HUES64 (cell line): ENCODE data around the gene OR2T3. TPM values are rescaled to one million over a fixed set of nuclear protein-coding genes. Genes with fewer than 3 reads are reported as not detected.
"Not testable (repeated sequence)": the region's sequence is repeated elsewhere in the genome, so short reads cannot be mapped to it uniquely, and the experiment has no call there.

Experiments
- H3K27ac ChIP-seq: 2 replicates; pipeline ENCODE4 v1.7.0; 2013; ENCODE audit warnings: low read depth, low read length, inconsistent platforms
- H3K27me3 ChIP-seq: 2 replicates; pipeline ENCODE4 v1.6.1; 2013; ENCODE audit warnings: mild to moderate bottlenecking, low read length; ENCODE audit not compliant: insufficient read depth
- H3K36me3 ChIP-seq: 2 replicates; pipeline ENCODE4 v1.6.1; 2013; ENCODE audit warnings: mild to moderate bottlenecking, low read length; ENCODE audit not compliant: insufficient read depth
- H3K4me1 ChIP-seq: 2 replicates; pipeline ENCODE4 v1.6.1; 2013; ENCODE audit warnings: mild to moderate bottlenecking, low read length, moderate library complexity; ENCODE audit not compliant: insufficient read depth
- H3K4me3 ChIP-seq: 2 replicates; pipeline ENCODE4 v1.5.1; 2013; ENCODE audit warnings: mild to moderate bottlenecking, low read length, moderate library complexity
- H3K9ac ChIP-seq: 2 replicates; pipeline ENCODE4 v1.6.1; 2013; ENCODE audit warnings: mild to moderate bottlenecking, low read depth, low read length
- H3K9me3 ChIP-seq: 2 replicates; pipeline ENCODE4 v1.6.1; 2013; ENCODE audit warnings: low read depth, low read length; ENCODE audit not compliant: insufficient read depth
- WGBS: fragments of 150-250, 120-280 bp; methylation state at CpG from one replicate; pipeline ENCODE4 v1.1.7; 2013; ENCODE audit warnings: missing lambda C conversion rate; 5-methylcytosine and 5-hydroxymethylcytosine counted together
- polyA plus RNA-seq, 2 experiments: library from polyadenylated mRNA; stranded (reverse); fragments of 50-300 nt; gene quantifications; one replicate each; pipeline ENCODE4 v1.2.3, GENCODE V29; 2013

OR2T3 gene
- polyA plus RNA-seq (2013, experiment 1 of 2): not detected
- not detected for polyA plus RNA-seq (2013, experiment 2 of 2)

- not testable (repeated sequence) for H3K36me3 ChIP-seq, H3K4me3 ChIP-seq, H3K27ac ChIP-seq, H3K4me1 ChIP-seq, H3K27me3 ChIP-seq, H3K9ac ChIP-seq
- H3K9me3 ChIP-seq: peaks cover 37% of the 10 kb centered on the region
- no CpG with 5 or more reads among the region's 2 CpGs for WGBS
Measured at GRCh38 chr1:248473051-248473450, at the start of gene OR2T3. OR2T3 (plus strand) TSS chr1:248473351; CDS start chr1:248473351, 0 bp downstream.

- H3K9me3 ChIP-seq: peaks cover 72% of the 10 kb centered on the region
- H3K4me1 ChIP-seq, H3K27ac ChIP-seq, H3K9ac ChIP-seq, H3K36me3 ChIP-seq, H3K27me3 ChIP-seq, H3K4me3 ChIP-seq: not testable (repeated sequence)
- 60% methylated on average over 3 of the region's 3 CpGs for WGBS
Measured at GRCh38 chr1:248427526-248428191, 45.5 kb upstream of the OR2T3 start.

DNA sequence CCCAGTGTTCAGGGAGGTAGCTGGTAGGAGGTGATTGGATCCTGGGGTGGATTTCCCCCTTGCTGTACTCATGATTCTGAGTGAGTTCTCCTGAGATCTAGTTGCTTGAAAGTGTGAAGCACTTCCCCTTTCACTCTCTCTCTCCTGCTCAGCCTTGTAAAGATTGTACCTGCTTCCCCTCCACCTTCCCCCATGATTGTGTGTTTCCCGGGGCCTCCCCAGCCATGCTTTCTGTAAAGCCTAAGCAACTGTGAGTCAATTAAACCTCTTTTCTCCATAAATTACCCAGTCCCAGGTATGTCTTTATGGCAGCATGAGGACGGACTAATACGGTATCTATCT is 45.0 kb upstream of the OR2T3 start:
- H3K36me3 ChIP-seq, H3K4me3 ChIP-seq, H3K27me3 ChIP-seq, H3K9ac ChIP-seq, H3K4me1 ChIP-seq, H3K27ac ChIP-seq: not testable (repeated sequence)
- peaks cover 69% of the 10 kb centered on the region for H3K9me3 ChIP-seq
- 78% methylated on average over 3 of the region's 3 CpGs for WGBS

- not testable (repeated sequence) for H3K9ac ChIP-seq, H3K4me3 ChIP-seq, H3K36me3 ChIP-seq, H3K27me3 ChIP-seq, H3K4me1 ChIP-seq, H3K27ac ChIP-seq
- H3K9me3 ChIP-seq: peaks cover 54% of the 10 kb centered on the region
- WGBS: 66% methylated on average over 7 of the region's 11 CpGs
Measured at GRCh38 chr1:248431683-248432082, 41.5 kb upstream of the OR2T3 start.

DNA sequence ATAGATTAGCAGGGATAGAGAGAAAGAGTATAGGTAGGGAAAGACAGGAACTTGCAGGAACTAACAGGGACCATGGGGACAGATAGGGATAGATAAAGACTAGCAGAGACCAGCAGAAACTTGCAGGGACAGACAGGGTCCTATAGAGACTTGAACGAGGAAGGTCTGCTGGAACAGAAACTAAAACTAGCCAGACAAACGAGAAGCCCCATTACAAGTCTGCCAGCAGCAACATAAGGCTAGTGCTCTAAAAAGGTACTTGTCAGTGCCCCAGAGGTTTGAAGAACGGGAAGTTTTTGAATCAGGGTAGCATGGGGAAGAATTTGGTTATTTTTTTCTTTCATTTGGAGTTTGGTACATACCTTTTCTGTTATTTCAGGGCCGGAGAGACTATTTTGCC is 41.0 kb upstream of the OR2T3 start:
- not testable (repeated sequence) for H3K27me3 ChIP-seq, H3K27ac ChIP-seq, H3K4me1 ChIP-seq, H3K9ac ChIP-seq, H3K36me3 ChIP-seq, H3K4me3 ChIP-seq
- H3K9me3 ChIP-seq: peaks cover 51% of the 10 kb centered on the region
- 81% methylated on average over 3 of the region's 4 CpGs for WGBS

DNA sequence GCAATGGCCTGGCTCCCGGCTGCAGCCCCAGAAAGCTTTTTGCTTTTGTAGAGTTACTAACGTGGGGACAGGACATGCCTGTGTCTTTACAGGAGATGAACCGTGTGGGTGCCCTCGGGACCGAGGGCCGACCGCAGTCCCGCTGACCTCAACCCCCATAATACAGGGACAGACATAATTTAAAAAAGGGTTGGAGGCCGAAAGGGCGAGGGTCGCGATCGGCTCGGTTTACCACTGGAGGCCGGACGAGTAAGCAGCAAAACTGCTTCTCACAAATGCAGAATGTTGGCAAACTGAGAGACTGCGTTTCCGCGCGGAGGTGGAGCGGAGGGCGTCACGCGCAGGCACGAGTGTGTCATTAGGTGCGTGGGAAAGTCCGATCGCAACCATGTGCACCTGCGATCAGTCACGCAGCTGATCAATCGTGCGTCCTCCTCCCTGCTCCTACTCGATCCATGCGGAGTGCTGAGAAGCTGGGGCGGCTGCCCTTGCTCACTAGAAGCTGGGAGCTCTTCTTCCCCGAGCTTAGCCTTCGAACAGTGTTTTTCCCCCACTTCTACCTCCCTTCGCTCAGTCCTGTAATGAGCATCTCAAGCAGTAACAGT is 39.2 kb upstream of the OR2T3 start:
- not testable (repeated sequence) for H3K9ac ChIP-seq, H3K27me3 ChIP-seq, H3K27ac ChIP-seq, H3K4me1 ChIP-seq, H3K4me3 ChIP-seq, H3K36me3 ChIP-seq
- H3K9me3 ChIP-seq: peaks cover 36% of the 10 kb centered on the region
- WGBS: 94% methylated on average over 30 of the region's 38 CpGs

GRCh38 chr1:248434913-248435312 is 38.2 kb upstream of the OR2T3 start:
- H3K4me3 ChIP-seq, H3K27me3 ChIP-seq, H3K4me1 ChIP-seq, H3K9ac ChIP-seq, H3K36me3 ChIP-seq, H3K27ac ChIP-seq: not testable (repeated sequence)
- no CpG with 5 or more reads among the region's 6 CpGs for WGBS
- H3K9me3 ChIP-seq: peaks cover 40% of the 10 kb centered on the region

- not testable (repeated sequence) for H3K9ac ChIP-seq, H3K4me3 ChIP-seq, H3K4me1 ChIP-seq, H3K27me3 ChIP-seq, H3K27ac ChIP-seq, H3K36me3 ChIP-seq
- H3K9me3 ChIP-seq: peaks cover 35% of the 10 kb centered on the region
- WGBS: 56% methylated on average over 3 of the region's 3 CpGs
Measured at GRCh38 chr1:248436303-248436702, 36.8 kb upstream of the OR2T3 start.

- H3K9me3 ChIP-seq: peaks cover 36% of the 10 kb centered on the region
- H3K4me1 ChIP-seq, H3K27me3 ChIP-seq, H3K27ac ChIP-seq, H3K4me3 ChIP-seq, H3K9ac ChIP-seq, H3K36me3 ChIP-seq: not testable (repeated sequence)
- WGBS: 41% methylated on average over 1 of the region's 1 CpG
Measured at GRCh38 chr1:248438668-248439067, 34.5 kb upstream of the OR2T3 start.

- WGBS: 61% methylated on average over 5 of the region's 5 CpGs
- peaks cover 37% of the 10 kb centered on the region for H3K9me3 ChIP-seq
- H3K4me3 ChIP-seq: not testable (repeated sequence)
Measured at GRCh38 chr1:248439283-248439682, 33.9 kb upstream of the OR2T3 start.

GRCh38 chr1:248442500-248443277 is 30.5 kb upstream of the OR2T3 start:
- WGBS: no CpG with 5 or more reads among the region's 2 CpGs

More at GRCh38 chr1:248439283-248439682, 33.9 kb upstream of the OR2T3 start:
- not testable (repeated sequence) for H3K36me3 ChIP-seq, H3K27me3 ChIP-seq, H3K4me1 ChIP-seq, H3K9ac ChIP-seq, H3K27ac ChIP-seq

More at GRCh38 chr1:248442500-248443277, 30.5 kb upstream of the OR2T3 start:
- H3K9ac ChIP-seq, H3K27me3 ChIP-seq, H3K36me3 ChIP-seq, H3K27ac ChIP-seq, H3K4me1 ChIP-seq, H3K4me3 ChIP-seq: not testable (repeated sequence)
- H3K9me3 ChIP-seq: peaks cover 54% of the 10 kb centered on the region
